OCI-LY1 (cell line): ENCODE measurements around the gene RIPK4.

Experiments
- H2AFZ ChIP-seq: fragments of 200-600 bp; sonication (generic), shearing (Covaris generic); 2 replicates; pipeline ENCODE4 v1.6.0; 2014; ENCODE audit warnings: antibody characterized with exemption, mild to moderate bottlenecking, low read length
- H3F3A ChIP-seq: fragments of 200-600 bp; sonication (generic), shearing (Covaris generic); 2 replicates; pipeline ENCODE4 v1.6.0; 2014; ENCODE audit warnings: mild to moderate bottlenecking, antibody characterized with exemption, low read length, moderate library complexity; ENCODE audit not compliant: insufficient read depth
- H3K27ac ChIP-seq: fragments of 200-600 bp; sonication (generic); 2 replicates; pipeline ENCODE4 v1.5.1; 2014; ENCODE audit warnings: low read length, mixed run types, mild to moderate bottlenecking, low read depth; ENCODE audit not compliant: poor library complexity, severe bottlenecking
- H3K27me3 ChIP-seq: fragments of 200-600 bp; sonication (generic); 2 replicates; pipeline ENCODE4 v1.6.0; 2014; ENCODE audit warnings: antibody characterized with exemption, mild to moderate bottlenecking, low read length, moderate library complexity; ENCODE audit not compliant: insufficient read depth
- H3K36me3 ChIP-seq: fragments of 200-600 bp; sonication (generic); 2 replicates; pipeline ENCODE4 v1.6.1; 2014; ENCODE audit warnings: mild to moderate bottlenecking, antibody characterized with exemption, low read length, moderate library complexity, mixed read lengths; ENCODE audit not compliant: insufficient read depth
- H3K4me1 ChIP-seq: fragments of 200-600 bp; sonication (generic); 2 replicates; pipeline ENCODE4 v1.5.1; 2014; ENCODE audit warnings: mild to moderate bottlenecking, low read length, moderate library complexity; ENCODE audit not compliant: insufficient read depth, severe bottlenecking
- H3K4me2 ChIP-seq: fragments of 200-600 bp; sonication (generic), shearing (Covaris generic); 2 replicates; pipeline ENCODE4 v1.6.1; 2014; ENCODE audit warnings: low read length
- H3K4me3 ChIP-seq: fragments of 200-600 bp; sonication (generic); 2 replicates; pipeline ENCODE4 v1.5.1; 2014; ENCODE audit warnings: low read length, low read depth, mild to moderate bottlenecking, mixed read lengths; ENCODE audit not compliant: poor library complexity, severe bottlenecking
- H3K79me2 ChIP-seq: fragments of 200-600 bp; shearing (Covaris generic); 2 replicates; pipeline ENCODE4 v1.6.1; 2016; ENCODE audit warnings: mixed run types, low read length, mixed read lengths; ENCODE audit not compliant: insufficient read depth
- H3K9ac ChIP-seq: fragments of 200-600 bp; sonication (generic), shearing (Covaris generic); 2 replicates; pipeline ENCODE4 v1.6.1; 2014; ENCODE audit warnings: mild to moderate bottlenecking, low read length, mixed read lengths
- H3K9me2 ChIP-seq: fragments of 200-600 bp; sonication (generic), shearing (Covaris generic); 2 replicates; pipeline ENCODE4 v1.6.1; 2014; ENCODE audit warnings: low read depth, mild to moderate bottlenecking, low read length, mixed read lengths
- H3K9me3 ChIP-seq: fragments of 200-600 bp; shearing (Covaris generic); 2 replicates; pipeline ENCODE4 v1.6.1; 2014; ENCODE audit warnings: low read length, mixed read lengths
- H4K20me1 ChIP-seq: fragments of 200-600 bp; sonication (generic), shearing (Covaris generic); 2 replicates; pipeline ENCODE4 v1.6.0; 2016; ENCODE audit warnings: mild to moderate bottlenecking, low read length; ENCODE audit not compliant: insufficient read depth
- CTCF ChIP-seq: fragments of 200-600 bp; sonication (generic), shearing (Covaris generic); IDR thresholded peaks from 2 replicates; pipeline ENCODE4 v1.5.1; 2017; ENCODE audit warnings: mild to moderate bottlenecking, antibody characterized with exemption, low read length, moderate library complexity, mixed read lengths
- EZH2 ChIP-seq: fragments of 200-600 bp; sonication (generic), shearing (Covaris generic); IDR thresholded peaks from 2 replicates; pipeline ENCODE4 v1.8.0; 2017; ENCODE audit warnings: borderline replicate concordance, mixed run types, mild to moderate bottlenecking, antibody characterized with exemption, low read length, moderate library complexity, mixed read lengths

The RIPK4 gene

GRCh38 chr21:41752231-41752681 lies 14.6 kb downstream of the RIPK4 start:
- Histone ChIP-seq H4K20me1 (no peaks in the 10 kb centered on the region), H3F3A (no peaks in the 10 kb centered on the region), H2AFZ (no peak overlapping the region), H3K4me1 (peaks cover 8% of the 10 kb centered on the region), H3K27ac (no peak overlapping the region), H3K27me3 (0 out of 2 replicates have a peak, but pooled peaks cover 8% of the 10 kb centered on the region), H3K4me3 (no peak overlapping the region), H3K9ac (no peak overlapping the region), H3K36me3 (no peaks in the 10 kb centered on the region), H3K9me3 (no peaks in the 10 kb centered on the region), H3K79me2 (no peaks in the 10 kb centered on the region), H3K4me2 (no peak overlapping the region), H3K9me2 (no peaks in the 10 kb centered on the region)
- TF ChIP-seq EZH2, result no peak
- TF ChIP-seq CTCF, result no peak

- Histone ChIP-seq H3K9me2 (no peaks in the 10 kb centered on the region), H3K4me2 (no peak overlapping the region), H3K36me3 (no peaks in the 10 kb centered on the region), H2AFZ (no peak overlapping the region), H3F3A (no peaks in the 10 kb centered on the region), H3K9me3 (no peaks in the 10 kb centered on the region), H3K4me1 (peaks cover 8% of the 10 kb centered on the region), H4K20me1 (no peaks in the 10 kb centered on the region), H3K9ac (no peak overlapping the region), H3K4me3 (no peak overlapping the region), H3K79me2 (no peaks in the 10 kb centered on the region), H3K27me3 (0 out of 2 replicates have a peak, but pooled peaks cover 8% of the 10 kb centered on the region), H3K27ac (no peak overlapping the region)
- no peak for TF ChIP-seq CTCF
- TF ChIP-seq EZH2, result no peak
Measured at GRCh38 chr21:41751611-41752011, 15.2 kb downstream of the RIPK4 start.

- Histone ChIP-seq H3K9me2 (no peaks in the 10 kb centered on the region), H3K27me3 (0 out of 2 replicates have a peak, but pooled peaks cover 8% of the 10 kb centered on the region), H4K20me1 (no peaks in the 10 kb centered on the region), H3F3A (no peaks in the 10 kb centered on the region), H3K4me1 (peaks cover 8% of the 10 kb centered on the region), H3K36me3 (no peaks in the 10 kb centered on the region), H2AFZ (no peak overlapping the region), H3K4me2 (no peak overlapping the region), H3K4me3 (no peak overlapping the region), H3K27ac (no peak overlapping the region), H3K9me3 (no peaks in the 10 kb centered on the region), H3K9ac (no peak overlapping the region), H3K79me2 (no peaks in the 10 kb centered on the region)
- no peak for TF ChIP-seq CTCF
Measured at GRCh38 chr21:41750532-41751151, 16.2 kb downstream of the RIPK4 start.
